ENCODE measurements around the gene FBXW5. TPM values are rescaled to one million over a fixed set of nuclear protein-coding genes. Genes with fewer than 3 reads are reported as not detected.

Gene FBXW5
- total and polyA plus RNA-seq, 4 donors: 56.6 to 118 (median 99.2) TPM

DNA sequence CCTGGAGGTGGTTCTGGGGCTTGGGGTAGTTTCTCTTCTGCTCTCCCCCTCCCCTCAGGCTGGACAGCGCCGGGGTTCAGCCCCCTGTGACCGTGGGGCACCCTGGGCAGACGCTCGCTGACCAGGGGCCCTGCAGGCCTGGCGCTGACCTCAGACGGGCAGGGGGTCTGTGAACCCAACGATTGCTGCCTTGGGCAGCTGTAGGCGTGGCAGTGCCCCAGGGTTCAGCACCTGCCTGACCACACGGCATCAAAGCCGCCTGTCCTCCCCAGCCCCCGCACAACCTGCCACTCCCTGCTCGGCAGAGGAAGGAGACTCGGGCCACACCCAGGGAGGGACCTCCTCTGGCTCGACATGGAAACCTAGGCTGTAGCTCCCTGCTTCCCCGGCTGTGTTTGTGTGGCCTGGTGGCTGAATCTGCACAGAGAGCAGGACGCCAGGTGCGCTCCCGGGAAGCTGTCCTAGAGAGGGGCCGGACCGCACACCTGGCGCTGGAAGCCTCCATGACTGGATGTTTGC, 19.7 kb upstream of the FBXW5 start:
- Histone ChIP-seq H3K9me3 (ENCODE audit: control insufficient read depth in 4 of 4, insufficient read depth in 3 of 4, low read length in 3 of 4) (no peaks in the 10 kb centered on the region), H3K4me1 (ENCODE audit: control insufficient read depth in 5 of 5, insufficient read depth in 5 of 5, low read length in 5 of 5) (peaks cover 0 to 8% (median 5%) of the 10 kb centered on the region in 5 donors), H3K27ac (ENCODE audit: low read depth in 1 of 2, low read length in 1 of 2) (no peak overlapping the region), H3K36me3 (ENCODE audit: control insufficient read depth in 4 of 4, insufficient read depth in 4 of 4, low read length in 4 of 4) (no peaks in the 10 kb centered on the region), H3K9ac (ENCODE audit: insufficient read depth in 1 of 2, low read length in 2 of 2) (no peak overlapping the region), H3K4me3 (no peak overlapping the region), H3K27me3 (ENCODE audit: control insufficient read depth in 3 of 3, insufficient read depth in 3 of 3, low read length in 2 of 3) (no peaks in the 10 kb centered on the region)
- TF ChIP-seq, protein P1, sequence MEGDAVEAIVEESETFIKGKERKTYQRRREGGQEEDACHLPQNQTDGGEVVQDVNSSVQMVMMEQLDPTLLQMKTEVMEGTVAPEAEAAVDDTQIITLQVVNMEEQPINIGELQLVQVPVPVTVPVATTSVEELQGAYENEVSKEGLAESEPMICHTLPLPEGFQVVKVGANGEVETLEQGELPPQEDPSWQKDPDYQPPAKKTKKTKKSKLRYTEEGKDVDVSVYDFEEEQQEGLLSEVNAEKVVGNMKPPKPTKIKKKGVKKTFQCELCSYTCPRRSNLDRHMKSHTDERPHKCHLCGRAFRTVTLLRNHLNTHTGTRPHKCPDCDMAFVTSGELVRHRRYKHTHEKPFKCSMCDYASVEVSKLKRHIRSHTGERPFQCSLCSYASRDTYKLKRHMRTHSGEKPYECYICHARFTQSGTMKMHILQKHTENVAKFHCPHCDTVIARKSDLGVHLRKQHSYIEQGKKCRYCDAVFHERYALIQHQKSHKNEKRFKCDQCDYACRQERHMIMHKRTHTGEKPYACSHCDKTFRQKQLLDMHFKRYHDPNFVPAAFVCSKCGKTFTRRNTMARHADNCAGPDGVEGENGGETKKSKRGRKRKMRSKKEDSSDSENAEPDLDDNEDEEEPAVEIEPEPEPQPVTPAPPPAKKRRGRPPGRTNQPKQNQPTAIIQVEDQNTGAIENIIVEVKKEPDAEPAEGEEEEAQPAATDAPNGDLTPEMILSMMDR (IDR thresholded peaks at IDR 0.05; ENCODE audit: control extremely low read depth, extremely low read depth): no peak
- ATAC-seq (ENCODE audit: insufficient read depth, low FRiP score) (no peak), DNase-seq (no peak)
- 67 to 79% methylated on average over 20 to 22 of the region's 22 CpGs for WGBS, 2 donors

- no peaks in the 10 kb centered on the region for H3K36me3 ChIP-seq (ENCODE audit: control insufficient read depth in 4 of 4, insufficient read depth in 4 of 4, low read length in 4 of 4)
- no peak overlapping the region for H3K27ac ChIP-seq (ENCODE audit: low read depth in 1 of 2, low read length in 1 of 2)
- no peak for ATAC-seq (ENCODE audit: insufficient read depth, low FRiP score)
- WGBS, 2 donors: 89 to 95% methylated on average over 11 to 12 of the region's 12 CpGs
- H3K4me3 ChIP-seq: no peak overlapping the region
- peaks cover 0 to 8% (median 4%) of the 10 kb centered on the region in 5 donors for H3K4me1 ChIP-seq (ENCODE audit: control insufficient read depth in 5 of 5, insufficient read depth in 5 of 5, low read length in 5 of 5)
- TF ChIP-seq, protein P1 (IDR thresholded peaks at IDR 0.05; ENCODE audit: control extremely low read depth, extremely low read depth): no peak
- DNase-seq: no peak
- H3K9me3 ChIP-seq (ENCODE audit: control insufficient read depth in 4 of 4, insufficient read depth in 3 of 4, low read length in 3 of 4): no peaks in the 10 kb centered on the region
- H3K9ac ChIP-seq (ENCODE audit: insufficient read depth in 1 of 2, low read length in 2 of 2): no peak overlapping the region
- H3K27me3 ChIP-seq (ENCODE audit: control insufficient read depth in 3 of 3, insufficient read depth in 3 of 3, low read length in 2 of 3): no peaks in the 10 kb centered on the region
Observed at GRCh38 chr9:136963751-136964150, 19.2 kb upstream of the FBXW5 start.

GRCh38 chr9:136963341-136963740, 18.8 kb upstream of the FBXW5 start:
- no peak for ATAC-seq (ENCODE audit: insufficient read depth, low FRiP score)
- Histone ChIP-seq H3K9me3 (ENCODE audit: control insufficient read depth in 4 of 4, insufficient read depth in 3 of 4, low read length in 3 of 4) (no peaks in the 10 kb centered on the region), H3K4me3 (no peak overlapping the region), H3K27ac (ENCODE audit: low read depth in 1 of 2, low read length in 1 of 2) (no peak overlapping the region), H3K27me3 (ENCODE audit: control insufficient read depth in 3 of 3, insufficient read depth in 3 of 3, low read length in 2 of 3) (no peaks in the 10 kb centered on the region), H3K36me3 (ENCODE audit: control insufficient read depth in 4 of 4, insufficient read depth in 4 of 4, low read length in 4 of 4) (no peaks in the 10 kb centered on the region), H3K9ac (ENCODE audit: insufficient read depth in 1 of 2, low read length in 2 of 2) (no peak overlapping the region), H3K4me1 (ENCODE audit: control insufficient read depth in 5 of 5, insufficient read depth in 5 of 5, low read length in 5 of 5) (peaks cover 0 to 8% (median 3%) of the 10 kb centered on the region in 5 donors)
- DNase-seq: no peak
- TF ChIP-seq, protein P1 (IDR thresholded peaks at IDR 0.05; ENCODE audit: control extremely low read depth, extremely low read depth): no peak
- WGBS, 2 donors: 94 to 96% methylated on average over 15 of the region's 15 CpGs

GRCh38 chr9:136962701-136963248, 18.2 kb upstream of the FBXW5 start:
- Histone ChIP-seq H3K27me3 (ENCODE audit: control insufficient read depth in 3 of 3, insufficient read depth in 3 of 3, low read length in 2 of 3) (no peaks in the 10 kb centered on the region), H3K36me3 (ENCODE audit: control insufficient read depth in 4 of 4, insufficient read depth in 4 of 4, low read length in 4 of 4) (no peaks in the 10 kb centered on the region), H3K27ac (ENCODE audit: low read depth in 1 of 2, low read length in 1 of 2) (no peak overlapping the region), H3K4me1 (ENCODE audit: control insufficient read depth in 5 of 5, insufficient read depth in 5 of 5, low read length in 5 of 5) (peaks cover 0 to 8% (median 3%) of the 10 kb centered on the region in 5 donors), H3K9ac (ENCODE audit: insufficient read depth in 1 of 2, low read length in 2 of 2) (no peak overlapping the region), H3K4me3 (no peak overlapping the region), H3K9me3 (ENCODE audit: control insufficient read depth in 4 of 4, insufficient read depth in 3 of 4, low read length in 3 of 4) (no peaks in the 10 kb centered on the region)
- DNase-seq (no peak), ATAC-seq (ENCODE audit: insufficient read depth, low FRiP score) (no peak)
- TF ChIP-seq, protein P1 (IDR thresholded peaks at IDR 0.05; ENCODE audit: control extremely low read depth, extremely low read depth): no peak
- 90 to 95% methylated on average over 11 of the region's 11 CpGs for WGBS, 2 donors

Data from lung (tissue), 12 donors.